GM19238 (cell line): ENCODE measurements around the gene MRPS24.
"Not testable (repeated sequence)": the region's sequence is repeated elsewhere in the genome, so short reads cannot be mapped to it uniquely, and the experiment has no call there.

Experiments used
- DNase-seq: peaks from one replicate; pipeline ENCODE4 v3.0.0; 2011; ENCODE audit warnings: low spot score; ENCODE audit not compliant: insufficient read length

The MRPS24 gene

GRCh38 chr7:43869006-43869866, at the start of gene MRPS24:
Gene MRPS24 (minus strand): TSS chr7:43869517. CDS start chr7:43869495, 22 bp downstream.
- peak; percentile 90 for DNase-seq

- DNase-seq = no peak
These were observed 46.6 kb upstream of the MRPS24 start for GRCh38 chr7:43915907-43916306.

- no peak for DNase-seq
These were observed 45.5 kb upstream of the MRPS24 start for GRCh38 chr7:43914795-43915194.

- DNase-seq = peak; percentile 86
These were observed 37.2 kb upstream of the MRPS24 start, which contains the start of gene URGCP for GRCh38 chr7:43906331-43907010. Gene URGCP (minus strand): TSS chr7:43906596. CDS start chr7:43906575, 21 bp downstream.

- DNase-seq = peak; percentile 52
These were observed 36.6 kb upstream of the MRPS24 start for GRCh38 chr7:43905956-43906330.

GRCh38 chr7:43905209-43905946, 36.1 kb upstream of the MRPS24 start:
- DNase-seq = no peak

- DNase-seq = no peak
These were observed 35.4 kb upstream of the MRPS24 start for GRCh38 chr7:43904533-43905208.

- no peak for DNase-seq
These were observed 33.3 kb upstream of the MRPS24 start for GRCh38 chr7:43902542-43903054.

- not testable (repeated sequence) for DNase-seq
These were observed 29.3 kb upstream of the MRPS24 start for GRCh38 chr7:43898571-43898970.

- no peak for DNase-seq
These were observed 26.6 kb upstream of the MRPS24 start for GRCh38 chr7:43895847-43896415.

- no peak for DNase-seq
These were observed 22.0 kb upstream of the MRPS24 start for GRCh38 chr7:43891069-43891955.

GRCh38 chr7:43890468-43890867, 21.2 kb upstream of the MRPS24 start:
- no peak for DNase-seq

GRCh38 chr7:43888993-43889945, 20.0 kb upstream of the MRPS24 start:
- no peak for DNase-seq

- no peak for DNase-seq
These were observed 15.3 kb upstream of the MRPS24 start for GRCh38 chr7:43884617-43885016.

- no peak for DNase-seq
These were observed 14.9 kb upstream of the MRPS24 start for GRCh38 chr7:43884209-43884608.

- no peak for DNase-seq
These were observed 11.3 kb upstream of the MRPS24 start for GRCh38 chr7:43880596-43880995.

- no peak for DNase-seq
These were observed 10.2 kb upstream of the MRPS24 start for GRCh38 chr7:43879477-43879876.

GRCh38 chr7:43878867-43879266, 9.6 kb upstream of the MRPS24 start:
- no peak for DNase-seq
